HPDE6-E6E7 (cell line): ENCODE measurements around the gene SLC46A3.
"Not testable (repeated sequence)": the region's sequence is repeated elsewhere in the genome, so short reads cannot be mapped to it uniquely, and the experiment has no call there.

Experiments
- DNase-seq: peaks from one replicate; pipeline ENCODE4 v3.0.0; 2011; ENCODE audit warnings: missing footprints; ENCODE audit errors: extremely low spot score

The SLC46A3 gene

GRCh38 chr13:28734906-28735305 is 16.1 kb upstream of the SLC46A3 start:
- DNase-seq, result no peak

GRCh38 chr13:28730762-28731161 is 12.0 kb upstream of the SLC46A3 start:
- DNase-seq, result no peak

- no peak for DNase-seq
Measured at GRCh38 chr13:28729541-28729940, 10.8 kb upstream of the SLC46A3 start.

- no peak for DNase-seq
Measured at GRCh38 chr13:28728642-28729041, 9.9 kb upstream of the SLC46A3 start.

- no peak for DNase-seq
Measured at GRCh38 chr13:28725046-28725610, 6.4 kb upstream of the SLC46A3 start.

- DNase-seq, result no peak
Measured at GRCh38 chr13:28723806-28724205, 5.0 kb upstream of the SLC46A3 start.

- no peak for DNase-seq
Measured at GRCh38 chr13:28719227-28720055, 671 bp upstream of the SLC46A3 start.

GRCh38 chr13:28718196-28718542 is 601 bp downstream of the SLC46A3 start:
- no peak for DNase-seq

GRCh38 chr13:28717170-28717569 is 1.6 kb downstream of the SLC46A3 start:
- DNase-seq, result no peak

- no peak for DNase-seq
Measured at GRCh38 chr13:28716511-28716910, 2.3 kb downstream of the SLC46A3 start.

GRCh38 chr13:28714651-28715050 is 4.1 kb downstream of the SLC46A3 start:
- DNase-seq, result no peak

GRCh38 chr13:28710161-28710560 is 8.6 kb downstream of the SLC46A3 start:
- no peak for DNase-seq

- DNase-seq, result no peak
Measured at GRCh38 chr13:28707629-28708427, 10.9 kb downstream of the SLC46A3 start.

- no peak for DNase-seq
Measured at GRCh38 chr13:28705461-28706083, 13.2 kb downstream of the SLC46A3 start.

- no peak for DNase-seq
Measured at GRCh38 chr13:28704919-28705318, 13.9 kb downstream of the SLC46A3 start.

GRCh38 chr13:28704282-28704681 is 14.5 kb downstream of the SLC46A3 start:
- DNase-seq, result no peak

GRCh38 chr13:28699246-28699645 is 19.5 kb downstream of the SLC46A3 start:
- DNase-seq, result no peak

GRCh38 chr13:28697441-28697840 is 21.3 kb downstream of the SLC46A3 start:
- DNase-seq, result no peak

- not testable (repeated sequence) for DNase-seq
Measured at GRCh38 chr13:28693605-28694491, 24.9 kb downstream of the SLC46A3 start.

GRCh38 chr13:28685892-28686291 is 32.9 kb downstream of the SLC46A3 start:
- no peak for DNase-seq

- no peak for DNase-seq
Measured at GRCh38 chr13:28685114-28685513, 33.7 kb downstream of the SLC46A3 start.
